Motor neuron (in vitro differentiated cells): ENCODE results near the gene PPIB. TPM values are rescaled to one million over a fixed set of nuclear protein-coding genes. Genes with fewer than 3 reads are reported as not detected.
"Not testable (repeated sequence)": the region's sequence is repeated elsewhere in the genome, so short reads cannot be mapped to it uniquely, and the experiment has no call there.

Source experiments
- ATAC-seq, 8 experiments: fragments of 200-7000 bp; cut with Tn5 transposase; replicated peaks in 6 of 8; 2 replicates each; pipeline ENCODE4 v1.8.0; 2021; ENCODE audit warnings: mild to moderate bottlenecking in 8 of 8, moderate library complexity in 8 of 8
- H3K27ac ChIP-seq, 2 donors: fragments of 250-450 bp; sonication (Bioruptor Pico); 2 replicates each; pipeline ENCODE4 v1.9.0; 2021; ENCODE audit warnings: antibody characterized with exemption in 2 of 2, mild to moderate bottlenecking in 2 of 2, moderate library complexity in 1 of 2
- H3K4me1 ChIP-seq, 2 donors: fragments of 250-450 bp; sonication (Bioruptor Pico); replicated peaks in 1 of 2; 2 replicates each; pipeline ENCODE4 v1.6.1; 2021; ENCODE audit warnings: antibody characterized with exemption in 2 of 2, mild to moderate bottlenecking in 2 of 2, moderate library complexity in 1 of 2
- H3K4me3 ChIP-seq, 5 donors: fragments of 250-450 bp; sonication (Bioruptor Pico); 2 replicates each; pipeline ENCODE4 v1.9.0; 2021; ENCODE audit warnings: antibody characterized with exemption in 5 of 5, mild to moderate bottlenecking in 5 of 5, moderate library complexity in 4 of 5
- WGBS, 10 experiments: fragments of 450-650 bp; shearing (Covaris generic); methylation state at CpG; one replicate each; pipeline ENCODE4 v1.0.0; 2022; 5-methylcytosine and 5-hydroxymethylcytosine counted together
- in situ Hi-C, 9 experiments: fragments of 400-800 bp; cut with MboI; loops; one replicate each; pipeline ENCODE4 v1.15.0; 2021; ENCODE audit warnings: low sequenced_read_pairs in 9 of 9, low pct_unique_long_range_greater_than_20kb in 2 of 9; ENCODE audit not compliant: unreplicated experiment in 9 of 9
- total RNA-seq, 8 experiments: library from RNA; unstranded; fragments of 300-600 nt; gene quantifications; 2 replicates each; pipeline versions ENCODE4 v1.2.3 to v1.2.4, GENCODE V29; 2022

The PPIB gene
- total RNA-seq, 8 experiments from 2014 or later, result 281 to 1,089 (median 441) TPM

- Histone ChIP-seq H3K4me1 (no peaks in the 10 kb centered on the region), H3K27ac (no peak overlapping the region), H3K4me3 (no peak overlapping the region)
- WGBS, 10 experiments, result 57 to 100% (median 80%) methylated on average over 1 to 3 of the region's 3 CpGs; no CpG with 5 or more reads in 1 of the 10 experiments
- in situ Hi-C loops, result no loop called here
- ATAC-seq, result no peak
Measured at GRCh38 chr15:64125978-64126377, 36.8 kb downstream of the PPIB start.

DNA sequence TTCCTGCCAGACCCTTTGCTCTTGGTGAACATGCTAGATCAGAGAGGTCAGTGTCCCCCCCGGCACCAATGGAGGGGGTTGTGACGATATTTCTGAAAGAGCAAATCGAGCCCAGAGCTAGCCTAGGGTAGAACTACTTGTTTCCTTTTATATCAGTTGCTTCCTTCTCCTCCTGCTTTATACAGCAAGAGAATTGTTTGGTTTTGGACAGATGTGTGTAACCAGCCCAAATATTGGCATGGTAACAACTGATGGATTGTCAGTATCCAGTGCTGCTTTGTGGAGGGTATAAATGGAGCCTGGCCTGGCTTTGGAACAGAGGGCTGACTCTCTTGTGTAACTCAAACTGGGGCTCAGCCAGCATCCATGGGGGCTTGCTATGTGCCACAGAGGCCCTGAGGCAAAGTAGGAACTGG is 39.9 kb downstream of the PPIB start:
- in situ Hi-C loops, result no loop called here
- Histone ChIP-seq H3K4me3 (no peak overlapping the region), H3K27ac (no peak overlapping the region), H3K4me1 (no peaks in the 10 kb centered on the region)
- peak in 1 of 8 experiments; percentile 39 for ATAC-seq
- 87 to 100% (median 93%) methylated on average over 1 to 3 of the region's 3 CpGs; no CpG with 5 or more reads in 4 of the 10 experiments for WGBS, 10 experiments

GRCh38 chr15:64122444-64122843 is 40.4 kb downstream of the PPIB start:
- WGBS, 10 experiments, result 60 to 100% (median 100%) methylated on average over 1 of the region's 1 CpG; no CpG with 5 or more reads in 5 of the 10 experiments
- no peak overlapping the region for H3K4me3 ChIP-seq
- in situ Hi-C loops, result no loop called here

GRCh38 chr15:64121614-64122013 is 41.2 kb downstream of the PPIB start:
- no peaks in the 10 kb centered on the region for H3K4me1 ChIP-seq
- 0 to 100% (median 85%) methylated on average over 1 to 4 of the region's 4 CpGs for WGBS, 10 experiments

More at GRCh38 chr15:64122444-64122843, 40.4 kb downstream of the PPIB start:
- ATAC-seq, result no peak
- Histone ChIP-seq H3K4me1 (no peaks in the 10 kb centered on the region), H3K27ac (no peak overlapping the region)

GRCh38 chr15:64120322-64120721 is 42.5 kb downstream of the PPIB start:
- H3K4me3 ChIP-seq, ATAC-seq, H3K27ac ChIP-seq, in situ Hi-C loops, H3K4me1 ChIP-seq: not testable (repeated sequence)
- 100% methylated on average over 1 to 2 of the region's 2 CpGs; no CpG with 5 or more reads in 3 of the 10 experiments for WGBS, 10 experiments

More at GRCh38 chr15:64121614-64122013, 41.2 kb downstream of the PPIB start:
- in situ Hi-C loops, result no loop called here
- Histone ChIP-seq H3K27ac (no peak overlapping the region), H3K4me3 (no peak overlapping the region)
- ATAC-seq, result peak in 3 of 8 experiments; percentile 89 to 96 (median 93)

GRCh38 chr15:64117759-64118487 is 44.9 kb downstream of the PPIB start:
- no peak overlapping the region for H3K4me3 ChIP-seq
- no peaks in the 10 kb centered on the region for H3K4me1 ChIP-seq
- 75 to 100% (median 100%) methylated on average over 1 to 5 of the region's 5 CpGs; no CpG with 5 or more reads in 3 of the 10 experiments for WGBS, 10 experiments
- no peak overlapping the region for H3K27ac ChIP-seq
- in situ Hi-C loops, result no loop called here
- ATAC-seq, result no peak

GRCh38 chr15:64112904-64113303 is 49.9 kb downstream of the PPIB start:
- peak in 2 of 8 experiments; percentile 62 to 69 for ATAC-seq
- WGBS, 10 experiments, result 29 to 100% (median 83%) methylated on average over 1 of the region's 1 CpG; no CpG with 5 or more reads in 3 of the 10 experiments
- Histone ChIP-seq H3K4me1 (no peaks in the 10 kb centered on the region), H3K4me3 (no peak overlapping the region), H3K27ac (no peak overlapping the region)
- in situ Hi-C loops, result no loop called here

GRCh38 chr15:64112073-64112772 is 50.6 kb downstream of the PPIB start:
- Histone ChIP-seq H3K27ac (no peak overlapping the region), H3K4me3 (no peak overlapping the region), H3K4me1 (no peaks in the 10 kb centered on the region)
- 54 to 100% (median 81%) methylated on average over 1 to 4 of the region's 4 CpGs for WGBS, 10 experiments
- ATAC-seq, result peak in 2 of 8 experiments; percentile 13 to 82
- in situ Hi-C loops, result no loop called here

- ATAC-seq, result peak in 3 of 8 experiments; percentile 14 to 36 (median 30)
- WGBS, 10 experiments, result 45 to 100% (median 87%) methylated on average over 1 to 3 of the region's 3 CpGs; no CpG with 5 or more reads in 2 of the 10 experiments
- in situ Hi-C loops, result no loop called here
- Histone ChIP-seq H3K27ac (no peak overlapping the region), H3K4me3 (no peak overlapping the region), H3K4me1 (no peaks in the 10 kb centered on the region)
Measured at GRCh38 chr15:64111679-64112050, 51.2 kb downstream of the PPIB start.

DNA sequence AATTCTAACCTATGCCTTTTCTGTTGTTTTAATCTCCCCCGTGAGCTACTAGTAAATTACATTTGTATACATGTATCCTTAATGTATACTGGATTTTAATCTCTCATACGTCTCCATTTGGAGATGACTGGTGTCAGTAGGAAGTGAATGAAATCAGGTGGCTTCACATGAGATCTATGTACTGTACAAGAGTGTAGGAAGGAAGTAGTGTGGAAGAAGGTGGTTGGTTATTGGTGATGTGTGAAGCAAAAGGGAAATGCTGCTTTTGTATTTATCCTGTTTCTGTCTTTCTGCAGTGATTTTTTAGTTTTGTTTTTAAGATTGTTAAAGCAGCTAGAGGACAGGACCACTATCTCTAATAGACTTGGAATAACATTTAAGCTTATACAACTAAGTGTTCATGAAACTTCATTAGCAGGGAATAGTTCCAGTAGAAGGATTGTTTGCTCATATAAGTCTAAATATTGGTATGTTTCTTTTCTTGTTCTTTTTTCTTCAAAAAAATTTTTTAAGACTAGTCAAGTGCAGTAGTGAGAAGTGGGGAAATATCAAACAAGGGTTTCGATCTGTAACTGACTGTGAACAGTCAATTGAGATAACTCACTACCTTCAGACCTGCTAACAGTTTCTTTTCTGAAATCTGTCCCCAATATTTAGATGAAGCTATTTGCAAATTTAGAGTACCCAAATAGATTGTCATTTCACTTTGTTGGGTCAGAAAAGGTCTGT is 51.7 kb downstream of the PPIB start:
- 75 to 100% (median 99%) methylated on average over 1 to 3 of the region's 3 CpGs for WGBS, 10 experiments
- Histone ChIP-seq H3K27ac (no peak overlapping the region), H3K4me1 (no peaks in the 10 kb centered on the region), H3K4me3 (no peak overlapping the region)
- in situ Hi-C loops, result no loop called here
- no peak for ATAC-seq

- in situ Hi-C loops, H3K4me1 ChIP-seq, H3K4me3 ChIP-seq, H3K27ac ChIP-seq, ATAC-seq: not testable (repeated sequence)
- 82 to 100% (median 94%) methylated on average over 1 to 3 of the region's 4 CpGs; no CpG with 5 or more reads in 1 of the 10 experiments for WGBS, 10 experiments
Measured at GRCh38 chr15:64110108-64110701, 52.6 kb downstream of the PPIB start.

DNA sequence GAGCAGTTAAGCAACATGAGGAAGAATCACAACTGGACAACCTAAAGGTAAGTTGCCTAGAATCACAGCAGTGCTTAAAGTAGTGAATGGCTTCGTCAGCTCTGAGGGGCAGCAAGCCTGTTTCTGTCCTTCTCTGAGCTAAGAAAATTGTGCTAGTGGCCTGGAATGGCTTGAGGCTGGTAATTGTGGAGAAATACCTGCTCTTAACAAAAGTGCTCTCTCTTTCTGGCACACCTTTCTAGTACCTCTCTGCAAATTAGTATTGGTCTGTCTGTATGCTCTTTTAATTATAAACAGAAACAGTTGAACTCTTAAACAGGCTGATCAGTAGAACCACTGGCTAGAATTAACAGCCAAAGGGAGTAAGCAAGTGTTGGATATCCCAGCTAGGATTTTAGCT is 55.5 kb downstream of the PPIB start:
- 75 to 100% (median 100%) methylated on average over 1 of the region's 1 CpG; no CpG with 5 or more reads in 4 of the 10 experiments for WGBS, 10 experiments

More for the DNA sequence above, 55.5 kb downstream of the PPIB start:
- in situ Hi-C loops, result no loop called here
- Histone ChIP-seq H3K4me3 (no peak overlapping the region), H3K4me1 (no peaks in the 10 kb centered on the region), H3K27ac (no peak overlapping the region)
- ATAC-seq, result no peak
